ENCODE data around the gene DLGAP1. TPM values are rescaled to one million over a fixed set of nuclear protein-coding genes. Genes with fewer than 3 reads are reported as not detected.
"Not testable (repeated sequence)": the region's sequence is repeated elsewhere in the genome, so short reads cannot be mapped to it uniquely, and the experiment has no call there.

Gene DLGAP1
- total and polyA plus RNA-seq, 7 experiments from 2014 or later, result 0.32 to 1.0 TPM; not detected in 5

DNA sequence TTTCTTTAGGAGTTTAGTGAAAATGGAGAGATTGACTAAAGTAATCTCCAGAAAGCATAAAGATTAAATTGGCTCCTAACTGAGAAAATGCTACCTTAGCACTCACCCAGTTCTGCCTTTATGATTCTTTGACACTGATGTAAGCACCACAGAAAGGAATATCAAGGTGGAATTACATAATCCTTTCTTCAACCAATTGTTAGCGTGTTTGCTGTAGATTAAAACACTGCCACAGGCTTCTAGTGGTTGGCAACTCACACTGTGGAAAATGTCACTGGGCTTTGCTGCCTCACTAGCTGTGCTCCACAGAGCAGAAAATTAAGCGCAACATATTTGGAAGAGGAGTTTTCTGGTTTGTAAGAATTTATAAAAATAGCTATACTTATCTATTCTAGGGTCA, 104.1 kb downstream of the DLGAP1 start:
- Mint-ChIP-seq H3K36me3 (peaks cover 0 to 2% (median 0%) of the 10 kb centered on the region in 5 donors), H3K27me3 (peaks cover 0 to 11% (median 0%) of the 10 kb centered on the region in 5 donors), H3K9me3 (peaks cover 0 to 14% (median 3%) of the 10 kb centered on the region in 11 donors), H3K27ac (no peak overlapping the region), H3K4me1 (peaks cover 0 to 2% (median 0%) of the 10 kb centered on the region in 7 donors), H3K4me3 (no peak overlapping the region)
- H3K27ac ChIP-seq (ENCODE audit: low read depth, low read length), result no peak overlapping the region
- no peaks in the 10 kb centered on the region for H3K27me3 ChIP-seq (ENCODE audit: control insufficient read depth in 2 of 2, insufficient read depth in 2 of 2, low read length in 2 of 2)
- CTCF ChIA-PET, result no interaction called here
- H3K36me3 ChIP-seq (ENCODE audit: control insufficient read depth in 2 of 3, insufficient read depth in 3 of 3, low read length in 3 of 3), result no peaks in the 10 kb centered on the region
- intact Hi-C loops (cut with micrococcal nuclease), result no loop called here
- DNase-seq, result no peak
- H3K4me1 ChIP-seq (ENCODE audit: control insufficient read depth in 2 of 2, insufficient read depth in 2 of 2, low read length in 2 of 2), result no peaks in the 10 kb centered on the region
- no peak overlapping the region for H3K4me3 ChIP-seq (ENCODE audit: low read length)
- H3K9me3 ChIP-seq (ENCODE audit: control insufficient read depth in 2 of 3, low read length in 3 of 3), result no peaks in the 10 kb centered on the region
- POLR2A ChIA-PET, result no interaction called here
- ATAC-seq, result no peak

DNA sequence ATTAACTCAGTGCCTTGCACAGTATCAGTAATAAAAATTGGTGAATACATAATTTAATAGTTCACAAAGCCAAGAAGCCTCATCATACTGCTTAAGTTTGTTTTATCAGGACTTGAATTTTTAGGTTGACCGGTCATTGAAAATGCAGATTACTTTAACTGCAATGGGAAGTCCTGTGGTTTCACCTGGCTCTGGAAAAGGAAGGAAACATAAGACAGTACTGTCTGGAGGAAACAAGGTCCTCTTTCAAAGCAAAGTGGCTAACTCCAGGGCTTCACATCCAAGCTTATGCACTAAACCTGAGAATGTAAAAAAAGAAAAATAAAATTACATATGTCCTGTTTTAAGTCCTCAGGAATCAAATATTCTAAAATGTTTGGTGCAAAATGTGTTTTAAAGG, 119.7 kb downstream of the DLGAP1 start:
- Histone ChIP-seq H3K36me3 (ENCODE audit: control insufficient read depth in 2 of 3, insufficient read depth in 3 of 3, low read length in 3 of 3) (no peaks in the 10 kb centered on the region), H3K27ac (ENCODE audit: low read depth, low read length) (no peak overlapping the region), H3K4me3 (ENCODE audit: low read length) (no peak overlapping the region), H3K4me1 (ENCODE audit: control insufficient read depth in 2 of 2, insufficient read depth in 2 of 2, low read length in 2 of 2) (no peaks in the 10 kb centered on the region), H3K9me3 (ENCODE audit: control insufficient read depth in 2 of 3, low read length in 3 of 3) (no peaks in the 10 kb centered on the region), H3K27me3 (ENCODE audit: control insufficient read depth in 2 of 2, insufficient read depth in 2 of 2, low read length in 2 of 2) (no peaks in the 10 kb centered on the region)
- no peaks in the 10 kb centered on the region for H3K36me3 Mint-ChIP-seq
- ChIA-PET POLR2A (no interaction called here), CTCF (no interaction called here)
- H3K27me3 Mint-ChIP-seq, result peaks cover 0 to 4% (median 0%) of the 10 kb centered on the region in 5 donors
- H3K4me1 Mint-ChIP-seq, result no peaks in the 10 kb centered on the region
- ATAC-seq (no peak), DNase-seq (no peak)
- intact Hi-C loops (cut with micrococcal nuclease), result no loop called here
- H3K9me3 Mint-ChIP-seq, result peaks cover 0 to 9% (median 3%) of the 10 kb centered on the region in 11 donors
- no peak overlapping the region for H3K27ac Mint-ChIP-seq
- H3K4me3 Mint-ChIP-seq, result no peak overlapping the region

- no peaks in the 10 kb centered on the region for H3K4me1 ChIP-seq (ENCODE audit: control insufficient read depth in 2 of 2, insufficient read depth in 2 of 2, low read length in 2 of 2)
- no peaks in the 10 kb centered on the region for H3K36me3 Mint-ChIP-seq
- DNase-seq, result no peak
Measured at GRCh38 chr18:4333043-4333442, 122.1 kb downstream of the DLGAP1 start.

GRCh38 chr18:4319738-4320677, 135.1 kb downstream of the DLGAP1 start:
- H3K27me3 ChIP-seq (ENCODE audit: control insufficient read depth in 2 of 2, insufficient read depth in 2 of 2, low read length in 2 of 2), result no peaks in the 10 kb centered on the region
- H3K4me3 ChIP-seq (ENCODE audit: low read length), result no peak overlapping the region
- Mint-ChIP-seq H3K27me3 (no peaks in the 10 kb centered on the region), H3K27ac (no peak overlapping the region), H3K36me3 (no peaks in the 10 kb centered on the region), H3K4me3 (no peak overlapping the region), H3K9me3 (peaks cover 0 to 12% (median 4%) of the 10 kb centered on the region in 11 donors), H3K4me1 (no peaks in the 10 kb centered on the region)
- no peaks in the 10 kb centered on the region for H3K4me1 ChIP-seq (ENCODE audit: control insufficient read depth in 2 of 2, insufficient read depth in 2 of 2, low read length in 2 of 2)
- H3K9me3 ChIP-seq (ENCODE audit: control insufficient read depth in 2 of 3, low read length in 3 of 3), result no peaks in the 10 kb centered on the region
- no peak for DNase-seq
- intact Hi-C loops (cut with micrococcal nuclease), result no loop called here
- CTCF ChIA-PET, result no interaction called here
- ATAC-seq, result no peak
- no peak overlapping the region for H3K27ac ChIP-seq (ENCODE audit: low read depth, low read length)
- H3K36me3 ChIP-seq (ENCODE audit: control insufficient read depth in 2 of 3, insufficient read depth in 3 of 3, low read length in 3 of 3), result no peaks in the 10 kb centered on the region
- POLR2A ChIA-PET, result no interaction called here

More at GRCh38 chr18:4333043-4333442, 122.1 kb downstream of the DLGAP1 start:
- no peak overlapping the region for H3K4me3 Mint-ChIP-seq
- no peaks in the 10 kb centered on the region for H3K27me3 ChIP-seq (ENCODE audit: control insufficient read depth in 2 of 2, insufficient read depth in 2 of 2, low read length in 2 of 2)
- no peaks in the 10 kb centered on the region for H3K9me3 ChIP-seq (ENCODE audit: control insufficient read depth in 2 of 3, low read length in 3 of 3)
- CTCF ChIA-PET, result no interaction called here
- no peak overlapping the region for H3K27ac Mint-ChIP-seq
- intact Hi-C loops (cut with micrococcal nuclease), result no loop called here
- no peaks in the 10 kb centered on the region for H3K36me3 ChIP-seq (ENCODE audit: control insufficient read depth in 2 of 3, insufficient read depth in 3 of 3, low read length in 3 of 3)
- H3K4me1 Mint-ChIP-seq, result no peaks in the 10 kb centered on the region
- H3K4me3 ChIP-seq (ENCODE audit: low read length), result no peak overlapping the region
- POLR2A ChIA-PET, result no interaction called here
- H3K27me3 Mint-ChIP-seq, result peaks cover 0 to 4% (median 0%) of the 10 kb centered on the region in 5 donors
- H3K27ac ChIP-seq (ENCODE audit: low read depth, low read length), result no peak overlapping the region
- peaks cover 0 to 14% (median 3%) of the 10 kb centered on the region in 11 donors for H3K9me3 Mint-ChIP-seq
- ATAC-seq, result no peak

GRCh38 chr18:4318311-4318710, 136.8 kb downstream of the DLGAP1 start:
- no peak overlapping the region for H3K4me3 Mint-ChIP-seq

DNA sequence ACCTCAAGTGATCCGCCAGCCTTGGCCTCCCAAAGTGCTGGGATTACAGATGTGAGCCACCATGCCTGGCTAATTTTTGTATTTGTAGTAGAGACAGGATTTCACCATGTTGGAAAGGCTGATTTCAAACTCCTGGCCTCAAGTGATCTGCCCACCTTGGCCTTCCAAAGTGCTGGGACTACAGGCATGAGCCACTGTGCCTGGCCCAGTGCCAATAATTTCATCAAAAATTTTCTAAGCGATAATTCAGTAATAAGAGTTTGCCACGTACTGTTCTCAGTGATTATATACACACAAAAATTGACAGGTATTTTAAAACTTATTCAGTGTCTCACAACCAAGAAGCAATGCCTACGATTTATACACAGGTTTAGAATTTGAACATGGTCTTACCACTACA, 143.2 kb downstream of the DLGAP1 start:
- H3K4me3 ChIP-seq (ENCODE audit: low read length); DNase-seq; H3K36me3 Mint-ChIP-seq; H3K27ac ChIP-seq (ENCODE audit: low read depth, low read length); H3K36me3 ChIP-seq (ENCODE audit: control insufficient read depth in 2 of 3, insufficient read depth in 3 of 3, low read length in 3 of 3); ATAC-seq; H3K27ac Mint-ChIP-seq; H3K4me1 ChIP-seq (ENCODE audit: control insufficient read depth in 2 of 2, insufficient read depth in 2 of 2, low read length in 2 of 2); CTCF ChIA-PET; H3K4me3 Mint-ChIP-seq; H3K27me3 Mint-ChIP-seq; H3K27me3 ChIP-seq (ENCODE audit: control insufficient read depth in 2 of 2, insufficient read depth in 2 of 2, low read length in 2 of 2); POLR2A ChIA-PET; H3K4me1 Mint-ChIP-seq; H3K9me3 ChIP-seq (ENCODE audit: control insufficient read depth in 2 of 3, low read length in 3 of 3); intact Hi-C loops (cut with micrococcal nuclease); H3K9me3 Mint-ChIP-seq: not testable (repeated sequence)

More at GRCh38 chr18:4318311-4318710, 136.8 kb downstream of the DLGAP1 start:
- POLR2A ChIA-PET, result no interaction called here
- Mint-ChIP-seq H3K9me3 (peaks cover 0 to 5% (median 0%) of the 10 kb centered on the region in 11 donors), H3K36me3 (no peaks in the 10 kb centered on the region), H3K4me1 (no peaks in the 10 kb centered on the region), H3K27me3 (no peaks in the 10 kb centered on the region), H3K27ac (no peak overlapping the region)
- Histone ChIP-seq H3K36me3 (ENCODE audit: control insufficient read depth in 2 of 3, insufficient read depth in 3 of 3, low read length in 3 of 3) (no peaks in the 10 kb centered on the region), H3K27ac (ENCODE audit: low read depth, low read length) (no peak overlapping the region), H3K4me3 (ENCODE audit: low read length) (no peak overlapping the region), H3K4me1 (ENCODE audit: control insufficient read depth in 2 of 2, insufficient read depth in 2 of 2, low read length in 2 of 2) (no peaks in the 10 kb centered on the region), H3K9me3 (ENCODE audit: control insufficient read depth in 2 of 3, low read length in 3 of 3) (no peaks in the 10 kb centered on the region), H3K27me3 (ENCODE audit: control insufficient read depth in 2 of 2, insufficient read depth in 2 of 2, low read length in 2 of 2) (no peaks in the 10 kb centered on the region)
- ATAC-seq (no peak), DNase-seq (no peak)
- CTCF ChIA-PET, result no interaction called here
- intact Hi-C loops (cut with micrococcal nuclease), result no loop called here

DNA sequence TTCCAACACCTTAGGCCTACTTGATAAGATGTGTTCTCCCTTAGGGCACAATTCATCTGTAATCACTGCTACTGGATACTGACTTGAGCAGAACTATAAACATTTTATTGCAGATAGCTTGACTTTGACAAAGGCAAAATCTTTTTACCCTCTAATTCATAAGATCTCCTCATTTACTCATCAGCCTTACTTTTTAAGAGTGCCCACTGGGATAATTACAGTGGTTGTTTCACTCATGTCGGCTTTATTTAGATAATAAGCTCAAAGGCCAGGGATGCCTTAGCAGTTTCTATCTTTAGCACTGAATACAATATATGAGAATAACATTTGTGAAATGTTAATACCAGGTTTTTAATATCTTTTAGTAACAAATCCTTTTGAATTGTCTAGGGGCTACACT, 144.0 kb downstream of the DLGAP1 start:
- Mint-ChIP-seq H3K4me1 (no peaks in the 10 kb centered on the region), H3K27ac (no peak overlapping the region), H3K27me3 (no peaks in the 10 kb centered on the region), H3K36me3 (no peaks in the 10 kb centered on the region), H3K9me3 (peaks cover 0 to 5% (median 0%) of the 10 kb centered on the region in 11 donors), H3K4me3 (no peak overlapping the region)
- intact Hi-C loops (cut with micrococcal nuclease), result no loop called here
- Histone ChIP-seq H3K4me1 (ENCODE audit: control insufficient read depth in 2 of 2, insufficient read depth in 2 of 2, low read length in 2 of 2) (no peaks in the 10 kb centered on the region), H3K4me3 (ENCODE audit: low read length) (no peak overlapping the region), H3K36me3 (ENCODE audit: control insufficient read depth in 2 of 3, insufficient read depth in 3 of 3, low read length in 3 of 3) (no peaks in the 10 kb centered on the region), H3K9me3 (ENCODE audit: control insufficient read depth in 2 of 3, low read length in 3 of 3) (no peaks in the 10 kb centered on the region), H3K27me3 (ENCODE audit: control insufficient read depth in 2 of 2, insufficient read depth in 2 of 2, low read length in 2 of 2) (no peaks in the 10 kb centered on the region), H3K27ac (ENCODE audit: low read depth, low read length) (no peak overlapping the region)
- ChIA-PET CTCF (no interaction called here), POLR2A (no interaction called here)
- ATAC-seq (no peak), DNase-seq (no peak)

Measured in naive thymus-derived CD4-positive, alpha-beta T cell (primary cell).